ENCODE data around the gene CSF2RB.
A peak's percentile ranks its signal among the peaks of the same experiment; 100 is the strongest.
"Not testable (repeated sequence)": the region's sequence is repeated elsewhere in the genome, so short reads cannot be mapped to it uniquely, and the experiment has no call there.

The CSF2RB gene

GRCh38 chr22:36968249-36968964 lies 55.0 kb downstream of the CSF2RB start:
- DNase-seq (ENCODE audit: low read depth in 2 of 2), result no peak

DNA sequence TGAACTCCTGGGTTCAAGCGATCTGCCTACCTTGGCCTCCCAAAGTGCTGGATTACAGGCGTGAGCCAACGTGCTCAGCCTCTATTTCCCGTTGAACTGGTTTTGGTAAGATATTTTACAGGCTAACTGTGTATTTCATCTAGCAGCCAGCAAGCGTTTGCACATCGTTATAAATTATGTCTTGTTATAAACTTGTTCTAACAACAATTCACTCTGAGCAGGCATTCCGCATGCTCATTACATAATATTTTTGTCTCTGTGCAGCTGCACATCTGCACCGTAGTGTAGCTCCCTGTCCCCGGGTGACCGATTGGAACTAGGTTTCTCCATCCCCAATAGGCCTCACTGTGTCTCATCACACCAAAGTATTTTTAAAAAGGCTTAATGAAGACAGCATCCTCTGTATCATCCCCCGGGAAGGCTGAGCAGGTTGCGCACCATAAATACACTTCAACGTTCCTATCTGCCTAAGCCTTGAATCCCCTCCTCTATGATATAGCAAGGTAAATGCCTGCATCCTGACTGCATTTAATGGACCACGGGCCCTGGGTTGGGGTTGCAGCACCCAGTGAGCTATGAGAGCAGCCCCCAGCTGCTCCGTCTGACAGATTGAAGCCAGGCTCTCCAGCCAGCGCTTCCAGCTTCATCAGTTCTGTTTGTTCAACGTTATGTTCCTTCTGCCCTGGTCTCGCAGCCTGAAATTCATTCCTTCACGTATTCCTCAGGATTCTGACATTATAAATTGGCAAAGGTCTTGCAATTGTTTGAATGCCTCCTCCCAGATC lies 58.1 kb downstream of the CSF2RB start:
- DNase-seq (ENCODE audit: low read depth in 2 of 2), result no peak

- no peak for DNase-seq (ENCODE audit: low read depth in 2 of 2)
Measured at GRCh38 chr22:36976606-36977005, 63.2 kb downstream of the CSF2RB start.

DNA sequence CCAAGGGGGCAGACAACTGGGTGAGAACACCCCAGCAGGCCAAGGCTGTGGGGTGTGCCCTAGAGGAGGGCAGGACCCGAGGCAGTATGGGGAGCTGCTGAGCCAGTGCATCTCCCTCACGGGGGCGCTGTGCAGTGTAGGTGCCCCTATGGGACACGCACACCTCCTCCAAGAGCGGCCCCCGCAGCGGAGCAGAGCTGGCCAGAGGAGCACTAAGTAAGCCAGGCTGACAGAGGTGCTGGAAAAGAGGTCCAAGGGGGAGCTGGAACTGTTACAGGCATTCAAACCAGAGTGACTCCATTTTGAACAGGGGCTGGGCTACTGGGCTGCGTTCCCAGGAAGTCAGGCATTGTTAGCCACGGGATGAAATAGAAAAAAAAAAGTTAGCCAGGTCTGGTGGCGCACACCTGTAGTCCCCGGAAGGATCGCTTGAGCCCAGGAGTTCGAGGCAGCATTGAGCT lies 64.0 kb downstream of the CSF2RB start:
- no peak for DNase-seq (ENCODE audit: low read depth in 2 of 2)

- peak; percentile 61 to 63 for DNase-seq (ENCODE audit: low read depth in 2 of 2)
Measured at GRCh38 chr22:36977947-36978660, 64.7 kb downstream of the CSF2RB start.

DNA sequence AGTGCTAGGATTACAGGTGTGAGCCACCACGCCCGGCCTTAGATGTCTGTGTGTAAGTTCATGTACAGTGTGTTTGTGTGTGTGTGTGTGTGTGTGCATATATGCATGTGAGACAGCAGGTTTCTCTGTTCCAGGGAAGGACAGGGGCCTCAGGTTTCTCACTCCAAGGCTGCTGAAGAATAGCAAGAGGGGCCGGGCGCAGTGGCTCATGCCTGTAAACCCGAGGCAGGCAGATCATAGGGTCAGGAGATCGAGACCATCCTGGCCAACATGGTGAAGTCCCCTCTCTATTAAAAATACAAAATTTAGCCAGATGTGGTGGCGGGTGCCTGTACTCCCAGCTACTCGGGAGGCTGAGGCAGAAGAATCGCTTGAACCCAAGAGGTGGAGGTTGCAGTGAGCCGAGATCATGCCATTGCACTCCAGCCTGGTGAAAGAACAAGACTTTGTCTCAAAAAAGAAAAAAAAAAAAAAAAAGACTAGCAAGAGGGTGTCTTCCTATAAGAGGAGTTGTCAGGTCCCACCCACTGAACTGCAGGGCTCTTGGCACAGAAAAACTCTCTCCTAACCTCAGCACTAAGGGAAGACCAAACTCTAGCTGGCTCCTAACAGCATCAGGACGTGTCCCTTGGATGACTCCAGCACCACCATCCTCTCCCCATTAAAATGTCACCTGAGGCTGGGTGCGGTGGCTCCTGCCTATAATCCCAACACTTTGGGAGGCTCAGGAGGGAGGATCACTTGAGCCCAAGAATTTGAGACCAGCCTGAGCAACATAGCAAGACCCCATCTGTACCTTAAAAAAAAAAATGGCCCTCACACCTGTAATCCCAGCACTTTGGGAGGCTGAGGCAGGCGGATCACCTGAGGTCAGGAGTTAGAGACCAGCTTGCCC lies 65.8 kb downstream of the CSF2RB start:
- DNase-seq (ENCODE audit: low read depth in 2 of 2), result no peak

GRCh38 chr22:36981247-36981775 lies 67.9 kb downstream of the CSF2RB start:
- DNase-seq (ENCODE audit: low read depth in 2 of 2), result no peak

DNA sequence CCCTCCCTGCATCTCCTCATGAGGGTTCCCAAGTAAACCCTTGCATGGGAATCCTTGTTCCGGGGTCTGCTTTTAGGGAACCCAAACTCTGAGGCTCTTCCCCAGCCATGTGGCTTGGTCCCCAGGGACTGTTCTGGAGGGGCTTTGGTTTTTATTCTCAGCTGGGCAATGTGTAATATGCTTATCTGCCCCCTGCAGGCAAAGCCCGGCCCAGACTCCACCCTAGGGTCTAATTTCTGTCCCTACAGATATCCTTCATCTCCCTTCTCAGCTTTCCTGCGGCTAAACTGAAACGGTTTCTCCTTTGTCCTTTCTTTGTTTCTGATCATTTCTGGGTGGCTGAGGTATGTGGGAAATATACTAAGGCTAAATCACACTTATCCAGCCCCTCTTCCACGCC lies 68.7 kb downstream of the CSF2RB start:
- DNase-seq (ENCODE audit: low read depth in 2 of 2), result no peak

DNA sequence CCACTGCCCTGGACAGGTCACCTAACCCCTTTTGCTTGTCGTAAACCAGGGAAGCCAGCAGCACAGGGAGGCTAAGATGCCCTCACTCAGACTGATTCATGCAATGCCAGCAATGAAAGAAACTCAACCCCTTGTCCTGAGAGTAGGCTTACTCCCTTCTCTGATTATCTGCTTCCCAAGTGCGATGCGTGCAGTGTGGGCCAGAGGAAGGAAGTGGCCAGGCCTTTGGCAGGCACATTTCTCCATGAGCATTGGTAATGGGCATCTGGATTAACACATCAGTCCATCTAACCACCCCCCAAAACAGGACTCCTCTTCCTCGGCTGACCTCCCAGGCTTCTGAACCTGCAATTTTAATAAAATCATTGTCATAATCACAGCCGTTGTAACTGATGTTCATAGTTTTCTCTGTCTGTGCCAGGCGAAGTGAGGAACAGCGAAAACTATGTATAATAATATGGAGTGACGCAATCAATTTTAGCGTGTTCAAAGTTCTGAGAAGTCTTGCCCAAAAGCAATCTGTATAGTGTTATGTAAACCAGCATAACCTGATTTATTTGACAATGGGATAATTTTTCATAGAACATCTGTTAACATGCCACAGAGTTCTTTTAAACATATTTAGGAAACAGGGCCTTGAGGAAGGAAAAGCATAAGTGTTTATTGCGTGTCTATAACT lies 71.9 kb downstream of the CSF2RB start:
- no peak for DNase-seq (ENCODE audit: low read depth in 2 of 2)

- DNase-seq (ENCODE audit: low read depth in 2 of 2), result no peak
Measured at GRCh38 chr22:36986242-36986821, 72.9 kb downstream of the CSF2RB start.

GRCh38 chr22:36988075-36988832 lies 74.8 kb downstream of the CSF2RB start:
- DNase-seq (ENCODE audit: low read depth in 2 of 2), result no peak

GRCh38 chr22:36989012-36989411 lies 75.6 kb downstream of the CSF2RB start:
- DNase-seq (ENCODE audit: low read depth in 2 of 2), result not testable (repeated sequence)

Measured in fibroblast of skin of left quadriceps (primary cell).